ENCODE data around the gene ITK.

The ITK gene

DNA sequence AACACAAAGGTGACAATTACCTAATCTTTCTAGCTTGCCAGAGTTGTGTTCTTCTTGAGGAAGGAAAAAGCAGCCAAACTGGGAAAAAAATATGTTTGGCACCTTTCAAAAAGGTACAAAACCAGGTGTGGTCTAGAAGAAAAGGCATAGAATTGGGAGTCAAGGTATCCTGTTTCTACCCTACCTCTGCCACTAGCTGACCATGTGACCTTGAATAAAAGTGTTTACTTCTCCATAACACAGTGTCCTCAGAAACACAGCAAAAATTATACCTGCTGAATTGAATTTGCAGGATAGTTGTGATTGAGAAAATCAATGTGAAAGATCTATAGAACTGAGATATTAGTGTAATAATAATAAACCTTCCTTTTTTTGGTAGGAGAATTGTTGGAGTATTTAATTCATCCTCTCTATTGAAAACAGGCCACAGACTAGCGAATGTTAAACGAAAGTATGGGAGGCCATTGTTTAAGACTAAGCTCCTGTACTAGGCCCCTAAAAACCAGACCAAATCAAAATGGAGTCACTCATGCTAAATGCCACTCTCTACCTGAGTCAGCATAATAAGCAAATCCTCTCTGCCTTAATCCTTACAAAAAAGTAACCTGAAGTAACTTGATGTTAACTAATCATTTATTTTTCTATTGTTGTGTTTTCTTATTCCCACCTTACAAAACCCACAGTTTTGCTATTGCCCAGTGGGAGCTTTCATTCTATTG lies 97.8 kb downstream of the ITK start:
- ChIA-PET CTCF (interaction anchor here (1.1 to 2.6 kb wide), 4 partner anchors 8 to 50 kb away, joined by 3 to 14 read pairs (median 7); no protein-coding TSS in a partner anchor), POLR2A (no interaction called here)
- DNase-seq (ENCODE audit: extremely low spot score), result no peak
- TF ChIP-seq, protein P1, sequence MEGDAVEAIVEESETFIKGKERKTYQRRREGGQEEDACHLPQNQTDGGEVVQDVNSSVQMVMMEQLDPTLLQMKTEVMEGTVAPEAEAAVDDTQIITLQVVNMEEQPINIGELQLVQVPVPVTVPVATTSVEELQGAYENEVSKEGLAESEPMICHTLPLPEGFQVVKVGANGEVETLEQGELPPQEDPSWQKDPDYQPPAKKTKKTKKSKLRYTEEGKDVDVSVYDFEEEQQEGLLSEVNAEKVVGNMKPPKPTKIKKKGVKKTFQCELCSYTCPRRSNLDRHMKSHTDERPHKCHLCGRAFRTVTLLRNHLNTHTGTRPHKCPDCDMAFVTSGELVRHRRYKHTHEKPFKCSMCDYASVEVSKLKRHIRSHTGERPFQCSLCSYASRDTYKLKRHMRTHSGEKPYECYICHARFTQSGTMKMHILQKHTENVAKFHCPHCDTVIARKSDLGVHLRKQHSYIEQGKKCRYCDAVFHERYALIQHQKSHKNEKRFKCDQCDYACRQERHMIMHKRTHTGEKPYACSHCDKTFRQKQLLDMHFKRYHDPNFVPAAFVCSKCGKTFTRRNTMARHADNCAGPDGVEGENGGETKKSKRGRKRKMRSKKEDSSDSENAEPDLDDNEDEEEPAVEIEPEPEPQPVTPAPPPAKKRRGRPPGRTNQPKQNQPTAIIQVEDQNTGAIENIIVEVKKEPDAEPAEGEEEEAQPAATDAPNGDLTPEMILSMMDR (IDR thresholded peaks at IDR 0.05; ENCODE audit: control extremely low read depth, extremely low read depth, low read depth, missing control alignments), result no peak

DNA sequence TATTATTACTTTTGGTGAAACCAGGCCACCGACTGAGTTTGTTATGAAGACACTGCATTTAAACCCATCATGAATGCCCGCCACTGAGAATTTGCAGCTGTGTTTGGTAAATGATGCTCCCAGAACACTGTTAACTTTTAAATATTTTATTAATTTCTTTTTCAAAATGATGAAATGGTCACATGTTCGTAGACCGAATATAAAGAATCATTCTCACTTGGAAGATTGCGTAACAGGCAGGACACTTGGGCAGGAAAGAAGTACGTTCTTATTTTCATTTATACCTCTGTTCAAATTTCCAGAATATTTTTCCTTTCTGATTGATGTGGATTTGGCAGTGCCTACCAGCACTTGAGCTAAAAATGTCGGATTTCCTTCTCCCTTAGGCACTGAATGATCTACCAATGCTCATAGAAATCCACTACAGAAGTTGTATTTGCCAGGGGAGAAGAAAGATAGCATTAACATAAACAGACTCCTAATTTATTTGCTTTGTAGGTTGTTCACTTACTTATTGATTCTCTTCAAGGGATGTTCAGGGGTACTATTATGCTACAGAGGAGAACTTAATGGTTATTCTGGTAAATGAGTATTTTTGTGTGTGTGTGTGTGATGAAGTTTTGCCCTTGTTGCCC lies 99.1 kb downstream of the ITK start:
- TF ChIP-seq, protein P1 (IDR thresholded peaks at IDR 0.05; ENCODE audit: control extremely low read depth, extremely low read depth, low read depth, missing control alignments), result no peak
- ChIA-PET POLR2A (interaction anchor here (0.5 kb wide), 1 partner anchor 572 kb away, joined by 4 read pairs; no protein-coding TSS in a partner anchor), CTCF (interaction anchor here (1.5 to 1.7 kb wide), 3 partner anchors 10 to 130 kb away, joined by 3 to 9 read pairs (median 4); no protein-coding TSS in a partner anchor)
- no peak for DNase-seq (ENCODE audit: extremely low spot score)

DNA sequence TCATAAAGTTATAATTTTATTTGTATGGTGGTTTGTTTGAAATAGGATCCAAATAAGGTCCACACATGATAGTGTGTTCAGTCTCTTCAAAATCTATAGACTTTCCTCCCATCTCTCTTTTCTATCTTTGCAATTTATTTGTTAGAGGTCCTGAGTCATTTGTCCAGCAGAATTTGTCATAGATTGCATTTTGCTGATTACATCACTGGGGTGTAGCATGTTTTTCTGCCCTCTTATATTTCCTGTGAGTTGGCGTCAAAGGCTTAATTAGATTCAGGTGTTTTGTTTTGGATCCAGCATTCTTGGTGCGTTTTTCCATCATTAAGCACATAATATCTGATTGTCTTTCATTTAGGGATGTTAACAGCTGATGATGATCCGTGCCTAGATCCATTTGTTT lies 100.3 kb downstream of the ITK start:
- ChIA-PET CTCF (interaction anchor here (0.5 to 1.6 kb wide), 4 partner anchors 8 to 131 kb away, joined by 3 to 5 read pairs (median 4); no protein-coding TSS in a partner anchor), POLR2A (no interaction called here)
- TF ChIP-seq, protein P1 (IDR thresholded peaks at IDR 0.05; ENCODE audit: control extremely low read depth, extremely low read depth, low read depth, missing control alignments), result no peak
- DNase-seq (ENCODE audit: extremely low spot score), result no peak

DNA sequence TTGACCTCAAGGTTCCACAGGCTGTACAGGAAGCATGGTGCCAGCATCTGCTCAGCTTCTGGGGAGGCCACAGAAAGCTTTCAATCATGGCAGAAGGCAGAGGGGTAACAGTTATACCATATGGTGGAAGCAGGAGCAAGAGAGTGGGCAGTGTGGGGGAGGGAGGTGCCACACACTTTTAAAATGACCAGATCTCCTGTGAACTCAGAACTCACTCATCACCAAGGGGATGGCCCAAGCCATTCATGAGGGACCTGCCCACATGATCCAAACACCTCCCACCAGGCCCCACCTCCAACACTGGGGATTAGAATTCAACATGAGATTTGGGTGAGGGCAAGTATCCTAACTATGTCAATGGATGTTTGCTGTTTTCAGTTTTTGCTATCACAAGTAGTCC lies 101.5 kb downstream of the ITK start:
- POLR2A ChIA-PET, result no interaction called here
- TF ChIP-seq, protein P1 (IDR thresholded peaks at IDR 0.05; ENCODE audit: control extremely low read depth, extremely low read depth, low read depth, missing control alignments), result no peak
- CTCF ChIA-PET, result interaction anchor here (0.9 to 1.5 kb wide), 2 partner anchors 9 to 29 kb away, joined by 3 to 5 read pairs; no protein-coding TSS in a partner anchor
- DNase-seq (ENCODE audit: extremely low spot score), result no peak

DNA sequence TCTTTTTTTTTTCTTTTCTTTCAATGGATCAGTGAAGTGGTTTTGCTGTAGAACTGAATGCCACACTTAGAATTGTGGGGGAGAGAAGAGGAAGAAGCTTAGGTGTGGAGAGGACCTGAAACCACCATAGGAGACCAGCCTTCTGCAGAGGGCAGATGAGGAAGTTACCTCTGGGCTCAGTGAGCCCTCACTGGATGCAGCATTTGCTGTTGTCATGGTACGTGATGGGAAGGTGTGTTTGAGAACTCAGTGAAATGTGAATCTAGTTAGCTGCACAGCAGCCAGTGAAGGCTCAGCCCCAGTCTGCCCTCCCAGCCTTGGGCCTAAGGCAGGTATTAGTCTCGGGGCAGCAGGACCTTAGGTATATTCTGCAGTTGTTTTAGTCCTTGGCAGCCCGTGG lies 102.8 kb downstream of the ITK start:
- CTCF ChIA-PET, result interaction anchor here (0.9 to 1.7 kb wide), 3 partner anchors 10 to 29 kb away, joined by 3 to 5 read pairs (median 5); no protein-coding TSS in a partner anchor
- POLR2A ChIA-PET, result interaction anchor here (0.8 kb wide), 1 partner anchor 10 kb away, joined by 5 read pairs; no protein-coding TSS in a partner anchor
- DNase-seq (ENCODE audit: extremely low spot score), result peak; percentile 62
- TF ChIP-seq, protein P1 (IDR thresholded peaks at IDR 0.05; ENCODE audit: control extremely low read depth, extremely low read depth, low read depth, missing control alignments), result no peak

DNA sequence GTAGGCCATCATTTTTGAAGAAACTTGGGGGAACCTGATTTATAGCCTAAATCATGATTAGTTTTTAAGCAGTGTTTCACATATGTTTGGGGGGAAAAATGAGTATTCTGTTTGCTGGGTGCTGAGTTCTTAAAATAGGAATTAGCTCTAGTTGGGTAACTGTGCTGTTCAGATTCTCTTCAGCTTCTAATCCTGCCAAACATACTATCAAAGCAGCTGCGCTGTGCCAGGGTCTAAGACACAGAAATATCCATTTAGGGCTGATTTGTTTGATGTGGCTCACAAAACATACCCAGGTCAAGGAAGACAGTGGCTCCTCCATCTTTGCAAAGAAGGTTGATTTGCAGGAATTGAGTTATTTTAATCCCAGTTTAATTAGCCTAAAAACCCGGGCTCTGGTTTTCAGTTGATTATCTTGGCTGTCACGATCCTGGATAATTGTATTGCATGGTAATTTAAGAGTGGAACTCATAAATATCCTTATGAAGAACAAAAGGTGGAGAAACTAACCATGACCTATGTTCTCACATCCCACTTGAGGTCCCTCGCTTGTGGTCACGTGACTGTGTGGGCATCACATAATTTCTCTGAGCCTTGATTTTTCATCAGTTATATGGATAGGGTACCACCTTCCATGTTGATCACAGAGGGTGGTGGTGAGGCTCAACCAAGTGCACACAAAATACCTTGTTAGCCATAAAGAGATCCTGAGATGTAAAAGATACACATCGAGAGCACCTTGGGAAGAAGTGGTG lies 104.0 kb downstream of the ITK start:
- DNase-seq (ENCODE audit: extremely low spot score), result no peak
- TF ChIP-seq, protein P1 (IDR thresholded peaks at IDR 0.05; ENCODE audit: control extremely low read depth, extremely low read depth, low read depth, missing control alignments), result no peak
- CTCF ChIA-PET, result interaction anchor here (1.0 to 3.2 kb wide), 5 partner anchors 7 to 459 kb away, joined by 3 to 14 read pairs (median 5); no protein-coding TSS in a partner anchor
- POLR2A ChIA-PET, result no interaction called here
